ENCODE results near the gene CDK10.
"Not testable (repeated sequence)": the region's sequence is repeated elsewhere in the genome, so short reads cannot be mapped to it uniquely, and the experiment has no call there.

The CDK10 gene

GRCh38 chr16:89694784-89695085 is 8.2 kb downstream of the CDK10 start:
- not testable (repeated sequence) for H3K27ac ChIP-seq (ENCODE audit: insufficient read depth, low read length, poor library complexity, severe bottlenecking); H3K9me3 ChIP-seq (ENCODE audit: control insufficient read depth, low read length); H3K4me3 ChIP-seq (ENCODE audit: insufficient read depth, low read depth, low read length, poor library complexity, severe bottlenecking); DNase-seq; H3K27me3 ChIP-seq (replicated peaks; ENCODE audit: control insufficient read depth, insufficient read depth, low read length, poor library complexity, severe bottlenecking)
- Histone ChIP-seq H3K36me3 (ENCODE audit: control insufficient read depth, insufficient read depth, low read length) (peaks cover 45% of the 10 kb centered on the region), H3K4me1 (ENCODE audit: control insufficient read depth, insufficient read depth, low read length, poor library complexity, severe bottlenecking) (peaks cover 12% of the 10 kb centered on the region)

- Histone ChIP-seq H3K36me3 (ENCODE audit: control insufficient read depth, insufficient read depth, low read length) (peaks cover 44% of the 10 kb centered on the region), H3K4me3 (ENCODE audit: insufficient read depth, low read depth, low read length, poor library complexity, severe bottlenecking) (no peak overlapping the region), H3K27me3 (replicated peaks; ENCODE audit: control insufficient read depth, insufficient read depth, low read length, poor library complexity, severe bottlenecking) (no peaks in the 10 kb centered on the region), H3K27ac (ENCODE audit: insufficient read depth, low read length, poor library complexity, severe bottlenecking) (no peak overlapping the region), H3K4me1 (ENCODE audit: control insufficient read depth, insufficient read depth, low read length, poor library complexity, severe bottlenecking) (peaks cover 17% of the 10 kb centered on the region), H3K9me3 (ENCODE audit: control insufficient read depth, low read length) (no peaks in the 10 kb centered on the region)
- no peak for DNase-seq
These were observed 8.8 kb downstream of the CDK10 start for GRCh38 chr16:89695086-89695874.

- Histone ChIP-seq H3K27ac (ENCODE audit: insufficient read depth, low read length, poor library complexity, severe bottlenecking) (peak overlapping the region; percentile 32), H3K27me3 (replicated peaks; ENCODE audit: control insufficient read depth, insufficient read depth, low read length, poor library complexity, severe bottlenecking) (no peaks in the 10 kb centered on the region), H3K4me3 (ENCODE audit: insufficient read depth, low read depth, low read length, poor library complexity, severe bottlenecking) (no peak overlapping the region), H3K9me3 (ENCODE audit: control insufficient read depth, low read length) (no peaks in the 10 kb centered on the region), H3K36me3 (ENCODE audit: control insufficient read depth, insufficient read depth, low read length) (peaks cover 40% of the 10 kb centered on the region), H3K4me1 (ENCODE audit: control insufficient read depth, insufficient read depth, low read length, poor library complexity, severe bottlenecking) (peaks cover 25% of the 10 kb centered on the region)
- no peak for DNase-seq
These were observed 9.6 kb downstream of the CDK10 start for GRCh38 chr16:89695875-89696669.

GRCh38 chr16:89696670-89697128 is 10.2 kb downstream of the CDK10 start:
- H3K36me3 ChIP-seq (ENCODE audit: control insufficient read depth, insufficient read depth, low read length) = peaks cover 34% of the 10 kb centered on the region
- peak overlapping the region; percentile 32 for H3K27ac ChIP-seq (ENCODE audit: insufficient read depth, low read length, poor library complexity, severe bottlenecking)
- DNase-seq = peak in 1 of 3 donors; percentile 22
- no peak overlapping the region for H3K4me3 ChIP-seq (ENCODE audit: insufficient read depth, low read depth, low read length, poor library complexity, severe bottlenecking)
- H3K9me3 ChIP-seq (ENCODE audit: control insufficient read depth, low read length) = no peaks in the 10 kb centered on the region
- H3K27me3 ChIP-seq (replicated peaks; ENCODE audit: control insufficient read depth, insufficient read depth, low read length, poor library complexity, severe bottlenecking) = no peaks in the 10 kb centered on the region
- H3K4me1 ChIP-seq (ENCODE audit: control insufficient read depth, insufficient read depth, low read length, poor library complexity, severe bottlenecking) = peaks cover 27% of the 10 kb centered on the region

- no peak for DNase-seq
- Histone ChIP-seq H3K36me3 (ENCODE audit: control insufficient read depth, insufficient read depth, low read length) (peaks cover 29% of the 10 kb centered on the region), H3K27ac (ENCODE audit: insufficient read depth, low read length, poor library complexity, severe bottlenecking) (no peak overlapping the region)
These were observed 10.7 kb downstream of the CDK10 start for GRCh38 chr16:89697161-89697615.

GRCh38 chr16:89697616-89698331 is 11.3 kb downstream of the CDK10 start:
- Histone ChIP-seq H3K4me3 (ENCODE audit: insufficient read depth, low read depth, low read length, poor library complexity, severe bottlenecking) (no peak overlapping the region), H3K36me3 (ENCODE audit: control insufficient read depth, insufficient read depth, low read length) (peaks cover 26% of the 10 kb centered on the region), H3K4me1 (ENCODE audit: control insufficient read depth, insufficient read depth, low read length, poor library complexity, severe bottlenecking) (peaks cover 32% of the 10 kb centered on the region), H3K9me3 (ENCODE audit: control insufficient read depth, low read length) (no peaks in the 10 kb centered on the region), H3K27me3 (replicated peaks; ENCODE audit: control insufficient read depth, insufficient read depth, low read length, poor library complexity, severe bottlenecking) (no peaks in the 10 kb centered on the region), H3K27ac (ENCODE audit: insufficient read depth, low read length, poor library complexity, severe bottlenecking) (no peak overlapping the region)
- DNase-seq = no peak

More at GRCh38 chr16:89697161-89697615, 10.7 kb downstream of the CDK10 start:
- H3K4me1 ChIP-seq (ENCODE audit: control insufficient read depth, insufficient read depth, low read length, poor library complexity, severe bottlenecking) = peaks cover 28% of the 10 kb centered on the region
- H3K4me3 ChIP-seq (ENCODE audit: insufficient read depth, low read depth, low read length, poor library complexity, severe bottlenecking) = no peak overlapping the region
- H3K9me3 ChIP-seq (ENCODE audit: control insufficient read depth, low read length) = no peaks in the 10 kb centered on the region
- no peaks in the 10 kb centered on the region for H3K27me3 ChIP-seq (replicated peaks; ENCODE audit: control insufficient read depth, insufficient read depth, low read length, poor library complexity, severe bottlenecking)

GRCh38 chr16:89698717-89699116 is 12.2 kb downstream of the CDK10 start:
- Histone ChIP-seq H3K4me1 (ENCODE audit: control insufficient read depth, insufficient read depth, low read length, poor library complexity, severe bottlenecking) (peaks cover 32% of the 10 kb centered on the region), H3K36me3 (ENCODE audit: control insufficient read depth, insufficient read depth, low read length) (peaks cover 20% of the 10 kb centered on the region)
- not testable (repeated sequence) for H3K27me3 ChIP-seq (replicated peaks; ENCODE audit: control insufficient read depth, insufficient read depth, low read length, poor library complexity, severe bottlenecking); H3K27ac ChIP-seq (ENCODE audit: insufficient read depth, low read length, poor library complexity, severe bottlenecking); DNase-seq; H3K4me3 ChIP-seq (ENCODE audit: insufficient read depth, low read depth, low read length, poor library complexity, severe bottlenecking); H3K9me3 ChIP-seq (ENCODE audit: control insufficient read depth, low read length)

- H3K27me3 ChIP-seq (replicated peaks; ENCODE audit: control insufficient read depth, insufficient read depth, low read length, poor library complexity, severe bottlenecking); H3K4me3 ChIP-seq (ENCODE audit: insufficient read depth, low read depth, low read length, poor library complexity, severe bottlenecking); H3K9me3 ChIP-seq (ENCODE audit: control insufficient read depth, low read length); DNase-seq: not testable (repeated sequence)
- peaks cover 32% of the 10 kb centered on the region for H3K4me1 ChIP-seq (ENCODE audit: control insufficient read depth, insufficient read depth, low read length, poor library complexity, severe bottlenecking)
- H3K36me3 ChIP-seq (ENCODE audit: control insufficient read depth, insufficient read depth, low read length) = peaks cover 14% of the 10 kb centered on the region
- H3K27ac ChIP-seq (ENCODE audit: insufficient read depth, low read length, poor library complexity, severe bottlenecking) = peak overlapping the region; percentile 85
These were observed 13.2 kb downstream of the CDK10 start for GRCh38 chr16:89699629-89700099.

GRCh38 chr16:89700100-89700648 is 13.7 kb downstream of the CDK10 start:
- Histone ChIP-seq H3K9me3 (ENCODE audit: control insufficient read depth, low read length) (no peaks in the 10 kb centered on the region), H3K36me3 (ENCODE audit: control insufficient read depth, insufficient read depth, low read length) (peaks cover 10% of the 10 kb centered on the region), H3K4me1 (ENCODE audit: control insufficient read depth, insufficient read depth, low read length, poor library complexity, severe bottlenecking) (peaks cover 32% of the 10 kb centered on the region), H3K27ac (ENCODE audit: insufficient read depth, low read length, poor library complexity, severe bottlenecking) (peak overlapping the region; percentile 85), H3K4me3 (ENCODE audit: insufficient read depth, low read depth, low read length, poor library complexity, severe bottlenecking) (peak overlapping the region; percentile 64), H3K27me3 (replicated peaks; ENCODE audit: control insufficient read depth, insufficient read depth, low read length, poor library complexity, severe bottlenecking) (no peaks in the 10 kb centered on the region)
- peak; percentile 92 to 98 (median 95) for DNase-seq

All from effector memory CD4-positive, alpha-beta T cell (primary cell).